ENCODE data around the gene VSIG8.

VSIG8 gene

GRCh38 chr1:159854693-159855192 lies 7.7 kb downstream of the VSIG8 start:
- peak; percentile 79 for DNase-seq

GRCh38 chr1:159854116-159854692 lies 8.3 kb downstream of the VSIG8 start:
- DNase-seq: peak; percentile 51

DNA sequence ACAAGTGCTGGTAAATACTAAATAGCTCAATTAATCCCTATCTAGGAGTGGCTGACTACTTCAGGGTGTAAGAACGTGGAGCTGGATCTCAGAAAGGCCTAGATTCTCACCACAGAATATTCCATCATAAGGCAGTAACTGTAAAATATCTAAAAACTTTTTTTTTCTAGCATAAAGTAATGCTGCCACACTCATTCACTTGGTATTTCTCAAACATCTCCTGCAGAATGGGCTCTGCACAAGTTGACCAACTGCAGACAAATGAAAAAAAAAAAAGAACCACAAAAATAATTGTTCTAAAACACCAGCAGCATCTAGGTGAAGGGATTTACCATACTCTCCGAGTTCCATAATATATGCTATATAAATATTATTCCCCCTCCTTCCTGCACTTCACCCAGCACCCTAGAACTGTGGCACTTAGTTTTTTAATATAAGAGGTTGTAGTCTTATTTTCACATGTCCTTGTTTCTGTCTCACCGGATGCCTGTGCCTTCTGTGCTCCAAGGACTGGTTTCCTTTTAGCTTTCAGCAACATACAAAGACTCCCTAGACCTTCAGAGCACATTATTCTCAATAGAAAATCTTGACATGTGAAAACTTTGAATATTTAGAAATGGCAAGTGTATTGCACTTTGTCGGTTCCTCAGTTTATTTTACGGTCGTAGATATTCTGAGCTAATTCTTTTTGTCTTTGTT lies 8.9 kb downstream of the VSIG8 start:
- DNase-seq: no peak

- no peak for DNase-seq
These were observed 11.1 kb downstream of the VSIG8 start for GRCh38 chr1:159851407-159851806.

DNA sequence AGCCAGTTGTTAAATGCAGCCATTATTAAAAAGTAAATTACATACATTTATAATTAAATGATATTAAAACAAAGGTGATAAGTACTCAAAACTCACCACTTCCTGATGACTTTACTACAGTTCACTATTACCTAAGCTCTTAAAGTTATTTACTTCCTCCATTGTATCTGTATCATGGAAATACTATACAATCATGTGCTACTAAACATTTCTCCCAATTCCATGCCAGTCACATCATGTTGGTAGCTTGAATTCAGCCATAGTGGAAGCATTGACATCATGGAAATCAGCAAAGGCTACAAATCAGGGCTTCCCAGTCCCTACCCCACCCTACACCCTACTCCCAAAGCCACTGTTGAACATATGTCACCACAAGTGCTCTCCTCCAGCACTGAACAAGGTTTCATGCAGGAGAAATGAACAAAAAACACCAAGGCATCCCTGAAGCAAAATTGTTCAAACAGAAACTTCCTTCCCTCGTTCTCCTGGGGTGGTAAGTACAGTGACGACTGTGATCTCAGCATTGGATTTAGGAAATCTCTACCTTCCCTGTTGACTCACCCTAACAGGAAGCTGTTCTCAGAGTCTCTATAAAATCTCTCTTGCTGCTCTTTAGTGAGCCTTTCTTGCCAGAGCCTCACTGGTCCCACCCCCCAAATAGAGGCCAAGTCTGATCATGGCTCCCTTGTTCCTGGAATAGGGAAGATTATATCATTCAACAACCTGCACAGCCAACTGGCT lies 12.7 kb downstream of the VSIG8 start:
- no peak for DNase-seq

- no peak for DNase-seq
These were observed 14.1 kb downstream of the VSIG8 start for GRCh38 chr1:159848326-159848725.

GRCh38 chr1:159847231-159847630 lies 15.2 kb downstream of the VSIG8 start:
- no peak for DNase-seq

GRCh38 chr1:159845751-159846629 lies 16.5 kb downstream of the VSIG8 start:
- DNase-seq: no peak

- DNase-seq: no peak
These were observed 19.0 kb downstream of the VSIG8 start for GRCh38 chr1:159843459-159843858.

- DNase-seq: no peak
These were observed 20.7 kb downstream of the VSIG8 start for GRCh38 chr1:159841749-159842148.

DNA sequence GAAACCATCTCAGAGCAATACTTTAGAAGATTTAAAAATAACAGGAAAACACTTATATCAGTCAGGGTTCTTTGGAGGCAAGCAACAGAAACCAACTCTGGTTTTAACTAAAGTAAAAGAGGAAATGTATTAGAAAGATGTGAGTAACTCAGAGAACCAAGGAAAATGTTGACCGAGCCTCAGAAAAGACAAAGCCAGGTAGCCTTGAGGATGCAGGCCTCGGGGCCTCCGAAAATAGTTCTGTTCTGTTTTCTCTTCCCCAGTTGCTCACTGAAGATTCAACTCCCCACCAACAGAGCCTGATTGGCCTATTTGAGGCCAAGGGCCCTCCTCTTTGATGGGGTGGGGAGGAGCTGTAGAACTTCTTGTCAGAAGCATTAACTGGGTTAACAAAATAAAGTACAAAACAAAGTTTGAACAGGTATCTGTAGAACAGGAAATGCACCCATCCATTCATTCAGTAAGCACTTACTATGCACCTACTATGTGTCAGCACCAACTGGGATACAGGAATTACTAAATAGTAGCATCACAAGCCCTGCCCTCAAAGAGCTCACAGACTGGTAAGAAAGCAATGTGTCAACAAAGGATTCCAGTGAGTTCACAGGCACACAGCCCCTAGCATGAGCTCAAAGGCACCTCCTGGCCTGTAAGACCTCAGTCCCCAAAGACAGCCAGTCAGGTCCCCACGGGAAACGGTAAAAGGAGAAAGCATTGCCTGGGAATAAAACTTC lies 23.2 kb downstream of the VSIG8 start:
- DNase-seq: no peak

DNA sequence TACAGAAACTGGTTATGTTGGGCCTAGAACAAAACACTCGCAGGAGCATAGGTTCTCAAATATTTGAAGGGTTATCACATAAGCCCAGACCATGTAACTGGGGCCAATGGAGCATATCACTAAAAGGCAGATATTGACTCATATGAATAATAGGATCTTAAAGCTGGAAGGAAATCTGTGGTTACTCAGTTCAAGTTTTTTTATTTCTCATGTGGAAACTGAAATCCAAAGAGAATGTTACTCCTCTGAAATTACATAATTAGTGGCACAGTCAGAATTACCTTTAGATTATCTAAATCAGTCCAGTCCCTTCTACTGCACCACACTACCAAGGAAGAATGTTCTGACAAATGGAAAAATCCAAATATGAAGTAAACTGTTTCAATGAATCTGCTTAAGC lies 23.7 kb downstream of the VSIG8 start:
- no peak for DNase-seq

DNA sequence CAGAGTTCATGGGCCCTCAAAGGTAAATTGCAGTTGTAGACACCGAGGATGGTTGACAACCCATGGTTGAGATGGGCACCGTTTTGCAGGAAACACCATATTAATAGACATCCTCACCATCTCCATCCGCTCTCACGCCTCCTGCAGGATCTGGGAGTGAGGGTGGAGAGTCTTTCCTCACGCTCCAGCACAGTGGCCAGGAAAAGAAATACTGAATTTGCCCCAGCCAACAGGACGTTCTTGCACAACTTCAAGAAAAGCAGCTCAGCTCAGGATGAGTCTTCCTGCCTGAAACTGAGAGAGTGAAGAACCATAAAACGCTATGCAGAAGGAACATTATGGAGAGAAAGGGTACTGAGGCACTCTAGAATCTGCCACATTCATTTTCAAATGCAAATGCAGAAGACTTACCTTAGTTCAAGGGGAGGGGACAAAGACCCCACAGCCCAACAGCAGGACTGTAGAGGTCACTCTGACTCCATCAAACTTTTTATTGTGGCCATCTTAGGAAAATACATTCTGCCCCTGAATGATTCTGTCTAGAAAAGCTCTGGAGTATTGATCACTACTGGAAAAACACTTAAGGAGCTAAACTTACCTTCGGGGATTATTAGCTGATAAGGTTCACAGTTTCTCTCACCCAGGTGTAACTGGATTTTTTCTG lies 26.5 kb downstream of the VSIG8 start:
- DNase-seq: no peak

- DNase-seq: no peak
These were observed 27.1 kb downstream of the VSIG8 start for GRCh38 chr1:159835356-159835755.

DNA sequence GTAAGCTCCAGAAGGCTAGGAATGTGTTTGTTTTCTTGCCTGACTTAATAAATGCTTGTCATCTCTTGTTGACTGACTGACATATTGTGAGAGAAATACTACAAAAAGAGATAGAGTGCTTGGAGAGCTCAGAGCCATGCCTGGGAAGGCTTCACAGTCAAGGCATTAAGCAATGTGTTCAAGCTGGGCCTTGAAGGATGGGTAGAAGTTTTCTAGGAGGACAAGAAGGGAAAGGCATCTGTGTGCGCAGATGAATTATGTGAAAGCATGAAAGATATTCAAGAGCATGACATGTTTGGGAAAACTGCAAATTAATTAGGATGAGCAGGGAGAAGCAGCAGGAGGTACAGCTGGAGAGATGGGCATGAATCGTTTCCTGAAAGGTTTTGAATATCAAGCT lies 30.1 kb downstream of the VSIG8 start:
- DNase-seq: no peak

GRCh38 chr1:159831412-159832141 lies 30.9 kb downstream of the VSIG8 start:
- DNase-seq: no peak

- DNase-seq: no peak
These were observed 31.7 kb downstream of the VSIG8 start for GRCh38 chr1:159830722-159831121.

DNA sequence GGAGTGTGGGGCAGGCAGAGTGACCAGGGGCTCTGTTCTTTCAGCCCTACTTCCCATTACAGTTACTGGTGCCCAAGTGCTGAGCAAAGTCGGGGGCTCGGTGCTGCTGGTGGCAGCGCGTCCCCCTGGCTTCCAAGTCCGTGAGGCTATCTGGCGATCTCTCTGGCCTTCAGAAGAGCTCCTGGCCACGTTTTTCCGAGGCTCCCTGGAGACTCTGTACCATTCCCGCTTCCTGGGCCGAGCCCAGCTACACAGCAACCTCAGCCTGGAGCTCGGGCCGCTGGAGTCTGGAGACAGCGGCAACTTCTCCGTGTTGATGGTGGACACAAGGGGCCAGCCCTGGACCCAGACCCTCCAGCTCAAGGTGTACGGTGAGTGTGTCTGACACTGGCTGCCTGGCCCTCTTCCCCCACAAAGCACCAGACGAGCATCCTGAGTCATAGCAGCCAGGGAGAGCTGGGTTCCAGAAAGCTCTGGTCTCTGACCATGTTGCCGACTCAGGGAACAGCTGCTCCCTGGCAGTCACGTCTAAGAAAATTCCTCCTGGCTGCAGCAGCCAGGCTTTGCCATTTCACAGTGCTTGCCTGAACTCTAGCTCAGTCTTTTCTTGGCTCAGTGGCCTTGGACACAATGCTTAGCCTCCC lies 32.5 kb downstream of the VSIG8 start:
- no peak for DNase-seq

GRCh38 chr1:159829273-159829634 lies 33.2 kb downstream of the VSIG8 start:
- peak; percentile 40 for DNase-seq

- DNase-seq: no peak
These were observed 33.7 kb downstream of the VSIG8 start for GRCh38 chr1:159828581-159829272.
